NCI-H446 treated with DMSO at 0.1 percent for 48 hours (cell line): Measurements from ENCODE around the gene FTO.

Source experiments
- DNase-seq: peaks from one replicate; lab custom pipeline; 2025; lab: John Stamatoyannopoulos, UW

FTO gene

GRCh38 chr16:53711390-53711789, 7.4 kb downstream of the FTO start:
- DNase-seq, result no peak

- no peak for DNase-seq
Measured at GRCh38 chr16:53712065-53712464, 8.1 kb downstream of the FTO start.

GRCh38 chr16:53713403-53714204, 9.6 kb downstream of the FTO start:
- no peak for DNase-seq

GRCh38 chr16:53714205-53715022, 10.5 kb downstream of the FTO start:
- DNase-seq, result peak; percentile 52

- DNase-seq, result no peak
Measured at GRCh38 chr16:53715023-53715384, 11.0 kb downstream of the FTO start.

GRCh38 chr16:53717577-53717976, 13.6 kb downstream of the FTO start:
- no peak for DNase-seq

GRCh38 chr16:53721017-53721416, 17.1 kb downstream of the FTO start:
- DNase-seq, result no peak

GRCh38 chr16:53726625-53727024, 22.7 kb downstream of the FTO start:
- no peak for DNase-seq

- DNase-seq, result no peak
Measured at GRCh38 chr16:53730693-53731092, 26.7 kb downstream of the FTO start.

GRCh38 chr16:53732296-53732929, 28.5 kb downstream of the FTO start:
- DNase-seq, result no peak

- no peak for DNase-seq
Measured at GRCh38 chr16:53734908-53735307, 31.0 kb downstream of the FTO start.

- no peak for DNase-seq
Measured at GRCh38 chr16:53736297-53736696, 32.3 kb downstream of the FTO start.

- DNase-seq, result no peak
Measured at GRCh38 chr16:53737552-53737951, 33.6 kb downstream of the FTO start.

- DNase-seq, result no peak
Measured at GRCh38 chr16:53740476-53740875, 36.5 kb downstream of the FTO start.

GRCh38 chr16:53740933-53741531, 37.1 kb downstream of the FTO start:
- DNase-seq, result no peak

GRCh38 chr16:53741546-53741945, 37.6 kb downstream of the FTO start:
- DNase-seq, result peak; percentile 10

GRCh38 chr16:53743149-53743566, 39.2 kb downstream of the FTO start:
- no peak for DNase-seq

- DNase-seq, result no peak
Measured at GRCh38 chr16:53744449-53744848, 40.5 kb downstream of the FTO start.

- no peak for DNase-seq
Measured at GRCh38 chr16:53745086-53745485, 41.1 kb downstream of the FTO start.

- DNase-seq, result no peak
Measured at GRCh38 chr16:53745753-53746266, 41.9 kb downstream of the FTO start.

GRCh38 chr16:53752560-53752959, 48.6 kb downstream of the FTO start:
- no peak for DNase-seq

GRCh38 chr16:53753431-53753830, 49.5 kb downstream of the FTO start:
- DNase-seq, result no peak
